Mononuclear cell (primary cell): ENCODE results near the gene GAN. TPM values are rescaled to one million over a fixed set of nuclear protein-coding genes. Genes with fewer than 3 reads are reported as not detected.

Source experiments
- H3K27me3 ChIP-seq: 2 replicates; pipeline ENCODE4 v1.6.0; 2011; ENCODE audit warnings: low read length, control low read depth; ENCODE audit not compliant: insufficient read depth
- H3K4me1 ChIP-seq: 2 replicates; pipeline ENCODE4 v1.5.1; 2011; ENCODE audit warnings: mild to moderate bottlenecking, low read length, control low read depth; ENCODE audit not compliant: insufficient read depth
- H3K4me3 ChIP-seq: 2 replicates; pipeline ENCODE4 v1.5.1; 2011; ENCODE audit warnings: mild to moderate bottlenecking, low read length, moderate library complexity
- H3K9me3 ChIP-seq: 2 replicates; pipeline ENCODE4 v1.5.1; 2011; ENCODE audit warnings: low read depth, mild to moderate bottlenecking, control low read depth, low read length
- total RNA-seq: library from RNA; depleted of rRNA; stranded (reverse); fragments of >200 nt; gene quantifications from one replicate; pipeline ENCODE4 v1.2.3, GENCODE V29; 2012

Gene GAN
- total RNA-seq, 1 donor, result 4.8 TPM

GRCh38 chr16:81360135-81360534 lies 45.4 kb downstream of the GAN start:
- Histone ChIP-seq H3K27me3 (no peaks in the 10 kb centered on the region), H3K9me3 (no peaks in the 10 kb centered on the region), H3K4me3 (no peak overlapping the region), H3K4me1 (no peaks in the 10 kb centered on the region)

GRCh38 chr16:81365731-81366130 lies 51.0 kb downstream of the GAN start:
- no peaks in the 10 kb centered on the region for H3K4me1 ChIP-seq

GRCh38 chr16:81366316-81366932 lies 51.7 kb downstream of the GAN start:
- Histone ChIP-seq H3K4me1 (no peaks in the 10 kb centered on the region), H3K9me3 (no peaks in the 10 kb centered on the region), H3K4me3 (no peak overlapping the region), H3K27me3 (no peaks in the 10 kb centered on the region)

More at GRCh38 chr16:81365731-81366130, 51.0 kb downstream of the GAN start:
- Histone ChIP-seq H3K4me3 (no peak overlapping the region), H3K27me3 (no peaks in the 10 kb centered on the region), H3K9me3 (no peaks in the 10 kb centered on the region)

GRCh38 chr16:81367821-81368220 lies 53.1 kb downstream of the GAN start:
- H3K9me3 ChIP-seq, result no peaks in the 10 kb centered on the region
- H3K27me3 ChIP-seq, result no peaks in the 10 kb centered on the region
- no peak overlapping the region for H3K4me3 ChIP-seq
- no peaks in the 10 kb centered on the region for H3K4me1 ChIP-seq

GRCh38 chr16:81369888-81370504 lies 55.2 kb downstream of the GAN start:
- Histone ChIP-seq H3K27me3 (no peaks in the 10 kb centered on the region), H3K9me3 (no peaks in the 10 kb centered on the region), H3K4me3 (no peak overlapping the region), H3K4me1 (no peaks in the 10 kb centered on the region)

- no peaks in the 10 kb centered on the region for H3K4me1 ChIP-seq
- no peaks in the 10 kb centered on the region for H3K27me3 ChIP-seq
- no peak overlapping the region for H3K4me3 ChIP-seq
- H3K9me3 ChIP-seq, result no peaks in the 10 kb centered on the region
Observed at GRCh38 chr16:81371106-81371505, 56.3 kb downstream of the GAN start.

GRCh38 chr16:81374550-81374949 lies 59.8 kb downstream of the GAN start:
- Histone ChIP-seq H3K9me3 (no peaks in the 10 kb centered on the region), H3K27me3 (no peaks in the 10 kb centered on the region), H3K4me3 (no peak overlapping the region), H3K4me1 (no peaks in the 10 kb centered on the region)

GRCh38 chr16:81376880-81377279 lies 62.1 kb downstream of the GAN start:
- H3K27me3 ChIP-seq, result no peaks in the 10 kb centered on the region
- H3K4me3 ChIP-seq, result no peak overlapping the region
- H3K4me1 ChIP-seq, result no peaks in the 10 kb centered on the region
- H3K9me3 ChIP-seq, result no peaks in the 10 kb centered on the region

GRCh38 chr16:81378049-81378448 lies 63.3 kb downstream of the GAN start:
- Histone ChIP-seq H3K27me3 (no peaks in the 10 kb centered on the region), H3K4me3 (no peak overlapping the region), H3K9me3 (no peaks in the 10 kb centered on the region), H3K4me1 (no peaks in the 10 kb centered on the region)

- H3K4me3 ChIP-seq, result no peak overlapping the region
- no peaks in the 10 kb centered on the region for H3K27me3 ChIP-seq
- H3K4me1 ChIP-seq, result no peaks in the 10 kb centered on the region
- H3K9me3 ChIP-seq, result no peaks in the 10 kb centered on the region
Observed at GRCh38 chr16:81380932-81381331, 66.2 kb downstream of the GAN start.

GRCh38 chr16:81384006-81384405 lies 69.2 kb downstream of the GAN start:
- Histone ChIP-seq H3K4me3 (no peak overlapping the region), H3K27me3 (no peaks in the 10 kb centered on the region), H3K9me3 (no peaks in the 10 kb centered on the region), H3K4me1 (no peaks in the 10 kb centered on the region)

GRCh38 chr16:81385031-81385756 lies 70.4 kb downstream of the GAN start:
- Histone ChIP-seq H3K4me1 (no peaks in the 10 kb centered on the region), H3K9me3 (no peaks in the 10 kb centered on the region), H3K27me3 (no peaks in the 10 kb centered on the region), H3K4me3 (no peak overlapping the region)

GRCh38 chr16:81388357-81388756 lies 73.6 kb downstream of the GAN start:
- Histone ChIP-seq H3K4me3 (no peak overlapping the region), H3K4me1 (no peaks in the 10 kb centered on the region), H3K9me3 (no peaks in the 10 kb centered on the region), H3K27me3 (no peaks in the 10 kb centered on the region)

GRCh38 chr16:81390840-81391239 lies 76.1 kb downstream of the GAN start:
- Histone ChIP-seq H3K9me3 (no peaks in the 10 kb centered on the region), H3K4me1 (no peaks in the 10 kb centered on the region), H3K4me3 (no peak overlapping the region), H3K27me3 (no peaks in the 10 kb centered on the region)

GRCh38 chr16:81392011-81392410 lies 77.2 kb downstream of the GAN start:
- Histone ChIP-seq H3K4me1 (no peaks in the 10 kb centered on the region), H3K4me3 (no peak overlapping the region), H3K27me3 (no peaks in the 10 kb centered on the region), H3K9me3 (no peaks in the 10 kb centered on the region)

- Histone ChIP-seq H3K9me3 (no peaks in the 10 kb centered on the region), H3K4me1 (no peaks in the 10 kb centered on the region), H3K27me3 (no peaks in the 10 kb centered on the region), H3K4me3 (no peak overlapping the region)
Observed at GRCh38 chr16:81394416-81394815, 79.7 kb downstream of the GAN start.
